K562 (cell line): ENCODE data around the gene TGFBR1. TPM values are rescaled to one million over a fixed set of nuclear protein-coding genes. Genes with fewer than 3 reads are reported as not detected.

Source experiments
- ATAC-seq: fragments of 200-7000 bp; cut with Tn5 transposase; 3 replicates; pipeline ENCODE4 v1.9.1; 2020; ENCODE audit warnings: moderate library complexity
- BruUV-seq: library from RNA; stranded (reverse); fragments of 400-500 nt; replicated peaks from 2 replicates; lab custom pipeline; 2021; lab: Mats Ljungman, UMichigan
- CTCF ChIA-PET: fragments of 300-600 bp; formaldehyde crosslinking; extraction: SDS; loops from one replicate; lab custom pipeline; 2021; ENCODE audit warnings: low intra/inter-chr PET ratio; lab: Yijun Ruan, JAX
- POLR2A ChIA-PET: fragments of 300-600, 350-650 bp; sonication (Branson Sonifier 250); formaldehyde crosslinking; extraction: SDS; loops from one replicate; lab custom pipeline; 2021; ENCODE audit warnings: antibody characterized with exemption, inconsistent platforms; lab: Yijun Ruan, JAX
- DNase-seq, 4 experiments: peaks; one replicate each; pipeline versions ENCODE4 v3.0.0 to v3.0.0-alpha.2; 2011 to 2018; ENCODE audit warnings: low spot score in 3 of 4, mixed read lengths in 3 of 4; ENCODE audit errors: extremely low read depth in 1 of 4
- FAIRE-seq: peaks from 2 replicates; lab custom pipeline; 2011; peaks lifted over from hg19 to GRCh38; lab: Jason Lieb, UNC
- H2AFZ ChIP-seq: 2 replicates; pipeline ENCODE4 v1.6.0; 2011; ENCODE audit warnings: low read depth, low read length, control low read depth, inconsistent platforms
- H3K27ac ChIP-seq: fragments of 200-600 bp; 3 replicates; pipeline ENCODE4 v1.8.0; 2011; ENCODE audit warnings: low read depth, mild to moderate bottlenecking, control low read depth, inconsistent platforms, low read length, moderate library complexity, mixed read lengths; ENCODE audit errors: extremely low read depth
- H3K27me3 ChIP-seq, 2 experiments: fragments of 300-600 bp in 1 of 2; 2 replicates in 1 of 2; 3 replicates in 1 of 2; pipeline versions ENCODE4 v1.6.0 to v1.8.0; 2011; ENCODE audit warnings: inconsistent platforms in 2 of 2, low read length in 2 of 2, mild to moderate bottlenecking in 1 of 2, mixed read lengths in 1 of 2, moderate library complexity in 1 of 2; ENCODE audit not compliant: control insufficient read depth in 2 of 2, insufficient read depth in 2 of 2
- H3K36me3 ChIP-seq: fragments of 300-600 bp; 3 replicates; pipeline ENCODE4 v1.8.0; 2011; ENCODE audit warnings: mild to moderate bottlenecking, low read length, inconsistent platforms; ENCODE audit not compliant: control insufficient read depth, insufficient read depth
- H3K4me1 ChIP-seq, 2 experiments: fragments of 200-600 bp in 1 of 2; replicated peaks in 1 of 2; 2 replicates in 1 of 2; 3 replicates in 1 of 2; pipeline versions ENCODE4 v1.5.1 to v1.8.0; 2011; ENCODE audit warnings: inconsistent platforms in 2 of 2, low read length in 2 of 2, mild to moderate bottlenecking in 1 of 2, mixed read lengths in 1 of 2, moderate library complexity in 1 of 2; ENCODE audit not compliant: control insufficient read depth in 2 of 2, insufficient read depth in 2 of 2
- H3K4me2 ChIP-seq: 2 replicates; pipeline ENCODE4 v1.6.1; 2011; ENCODE audit warnings: low read length, control low read depth, inconsistent platforms, mixed read lengths; ENCODE audit not compliant: insufficient read depth
- H3K4me3 ChIP-seq: fragments of 200-600 bp; sonication (generic), shearing (Covaris generic); 2 replicates; pipeline ENCODE4 v1.5.1; 2016; ENCODE audit warnings: control low read depth, inconsistent platforms
- H3K79me2 ChIP-seq: fragments of 200-600 bp; 3 replicates; pipeline ENCODE4 v1.8.0; 2011; ENCODE audit warnings: low read length, inconsistent platforms; ENCODE audit not compliant: control insufficient read depth, insufficient read depth
- H3K9ac ChIP-seq, 2 experiments: 2 replicates each; pipeline versions ENCODE4 v1.6.0 to v1.6.1; 2011; ENCODE audit warnings: low read depth in 2 of 2, low read length in 2 of 2, control low read depth in 1 of 2, inconsistent platforms in 1 of 2, mild to moderate bottlenecking in 1 of 2, mixed read lengths in 1 of 2; ENCODE audit not compliant: insufficient read depth in 1 of 2
- H3K9me1 ChIP-seq: one replicate; pipeline ENCODE4 v1.6.0; 2011; ENCODE audit warnings: inconsistent platforms, mild to moderate bottlenecking, low read length, moderate library complexity; ENCODE audit not compliant: control insufficient read depth, insufficient read depth
- H3K9me3 ChIP-seq: replicated peaks from 2 replicates; pipeline ENCODE4 v1.5.1; 2011; ENCODE audit warnings: low read depth, low read length, inconsistent platforms; ENCODE audit not compliant: control insufficient read depth, insufficient read depth
- H4K20me1 ChIP-seq: replicated peaks from 2 replicates; pipeline ENCODE4 v1.6.1; 2011; ENCODE audit warnings: low read length, inconsistent platforms, mixed read lengths; ENCODE audit not compliant: control insufficient read depth, insufficient read depth
- CBX2 ChIP-seq: fragments of 200-600 bp; sonication (generic); IDR thresholded peaks from one replicate; pipeline ENCODE4 v1.6.1; 2012; ENCODE audit warnings: mild to moderate bottlenecking, low read length, inconsistent platforms; ENCODE audit not compliant: insufficient read depth, poor library complexity, severe bottlenecking
- NR2C2 ChIP-seq, 2 experiments: fragments of 200-800 bp in 1 of 2; sonication (Bioruptor generic) in 1 of 2; sonication (generic) in 1 of 2; formaldehyde crosslinking in 1 of 2; IDR thresholded peaks; 2 replicates each; pipeline versions ENCODE4 v1.6.1 to v1.8.0; 2016 to 2022; ENCODE audit warnings: mild to moderate bottlenecking in 1 of 2, missing compliant biosample characterization in 1 of 2, missing genetic modification characterization in 1 of 2, missing genetic modification reagents in 1 of 2
- STAT5B ChIP-seq: fragments of 250-450 bp; sonication (Bioruptor Pico); IDR thresholded peaks from 2 replicates; pipeline ENCODE4 v1.8.0; 2021; ENCODE audit warnings: mild to moderate bottlenecking, inconsistent platforms
- ZBTB1 ChIP-seq: sonication (generic); formaldehyde crosslinking; IDR thresholded peaks from 2 replicates; pipeline ENCODE4 v1.8.1; 2023; ENCODE audit warnings: missing genetic modification reagents, low read depth, mild to moderate bottlenecking, borderline replicate concordance
- ZKSCAN1 ChIP-seq: fragments of 150-350 bp; IDR thresholded peaks from 2 replicates; pipeline ENCODE4 v1.6.1; 2016; ENCODE audit warnings: low read depth, low read length
- ZNF507 ChIP-seq: conservative IDR thresholded peaks from 2 replicates; pipeline ENCODE4 v1.6.1; 2017; ENCODE audit warnings: missing genetic modification characterization, missing compliant biosample characterization
- ZNF668 ChIP-seq: fragments of 250-450 bp; sonication (Bioruptor Pico); IDR thresholded peaks from 2 replicates; pipeline ENCODE4 v1.8.0; 2022; ENCODE audit warnings: mild to moderate bottlenecking, inconsistent platforms
- WGBS: fragments of 100-300 bp; shearing (Covaris generic); methylation state at CpG from one replicate; pipeline ENCODE4 v1.1.6; 2016; ENCODE audit warnings: low coverage, mixed read lengths; ENCODE audit not compliant: insufficient coverage; ENCODE audit errors: missing lambda C conversion rate; 5-methylcytosine and 5-hydroxymethylcytosine counted together
- in situ Hi-C: fragments of 300-500 bp; cut with MboI; formaldehyde crosslinking; loops from 4 replicates; pipeline ENCODE4 v1.15.0; 2018; ENCODE audit warnings: inconsistent platforms, mixed read lengths
- intact Hi-C: fragments of 100-400 bp; cut with micrococcal nuclease; formaldehyde crosslinking; loops from 2 replicates; pipeline ENCODE4 v1.14.2; 2022
- polyA plus RNA-seq, 8 experiments: library from polyadenylated mRNA; depleted of rRNA in 4 of 8; stranded (reverse) in 5 of 8; unstranded in 3 of 8; fragments of >200 nt; fragmentation: Nextera tagmentation in 2 of 8; fragmentation: Illumina TruSeq in 1 of 8; extraction: Ambion mirVana in 2 of 8; extraction: Trizol in 1 of 8; gene quantifications; 2 replicates each; pipeline versions ENCODE4 v1.2.1 to v1.2.3, GENCODE V29; 2011 to 2014; ENCODE audit warnings: inconsistent platforms in 1 of 8, missing spikeins in 1 of 8
- total RNA-seq, 7 experiments: library from RNA; depleted of rRNA in 6 of 7; stranded (reverse); fragments of >200 nt in 6 of 7; fragmentation: Illumina TruSeq in 2 of 7; extraction: Trizol in 2 of 7; gene quantifications; 2 replicates each; pipeline versions ENCODE4 v1.2.1 to v1.2.3, GENCODE V29; 2011 to 2021; ENCODE audit warnings: low replicate concordance in 1 of 7

Gene TGFBR1
- total and polyA plus RNA-seq, 9 of the 15 experiments (the other 6 are each of a cell fraction or from before 2014, with no cell fraction given), result 15.5 to 62.4 (median 42.7) TPM

GRCh38 chr9:99143655-99144054 is 38.7 kb downstream of the TGFBR1 start (continued):
- no peak for TF ChIP-seq ZBTB1 (CRISPR knock-in tag)
- TF ChIP-seq, all 486 proteins: peak for 5

GRCh38 chr9:99144966-99145365 is 40.1 kb downstream of the TGFBR1 start:
- no peak overlapping the region for H3K4me3 ChIP-seq
- POLR2A ChIA-PET, result interaction anchor here (1.0 to 1.6 kb wide), 2 partner anchors 19 to 87 kb away, joined by 3 to 4 read pairs; no protein-coding TSS in a partner anchor

More at GRCh38 chr9:99144966-99145365, 40.1 kb downstream of the TGFBR1 start:
- TF ChIP-seq CBX2 (no peak), ZNF507 (tag) (no peak), STAT5B (CRISPR knock-in tag) (no peak), NR2C2 (CRISPR knock-in tag; IDR thresholded peaks at IDR 0.05) (no peak), NR2C2 (tag; IDR thresholded peaks at IDR 0.05) (no peak), ZNF668 (CRISPR knock-in tag) (no peak), ZKSCAN1 (peak; percentile 92)
- Histone ChIP-seq H2AFZ (no peak overlapping the region), H3K9me3 (no peaks in the 10 kb centered on the region), H4K20me1 (no peaks in the 10 kb centered on the region), H3K27ac (no peak overlapping the region), H3K79me2 (no peaks in the 10 kb centered on the region), H3K27me3 (no peaks in the 10 kb centered on the region), H3K4me1 (no peaks in the 10 kb centered on the region; a peak in 1 of 5 replicates), H3K36me3 (peaks cover 98% of the 10 kb centered on the region), H3K9ac (no peak overlapping the region), H3K9me1 (no peaks in the 10 kb centered on the region), H3K4me2 (no peak overlapping the region)
- 65% methylated on average over 4 of the region's 4 CpGs for WGBS
- intact Hi-C loops, result loop anchor here (5.0 kb wide), 1 partner anchor 298 kb away; no protein-coding TSS in a partner anchor
- no peak for FAIRE-seq
- in situ Hi-C loops, result no loop called here
- no peak for ATAC-seq
- CTCF ChIA-PET, result interaction anchor here (1.4 kb wide), 1 partner anchor 145 kb away, joined by 6 read pairs; no protein-coding TSS in a partner anchor
- no TSS peak for BruUV-seq
- DNase-seq, result no peak
